GM18499 (cell line): Measurements from ENCODE around the gene SLC27A4.

Source experiments
- ATAC-seq: cut with Tn5 transposase; IDR thresholded peaks from one replicate; pipeline ENCODE4 v1.9.1; 2021; ENCODE audit warnings: moderate number of reproducible peaks; ENCODE audit not compliant: insufficient read depth, unreplicated experiment

Gene SLC27A4

GRCh38 chr9:128389395-128390149 lies 49.2 kb downstream of the SLC27A4 start:
- no peak for ATAC-seq

- ATAC-seq = no peak
These were observed 50.0 kb downstream of the SLC27A4 start for GRCh38 chr9:128390150-128390812.

GRCh38 chr9:128390813-128391711 lies 50.7 kb downstream of the SLC27A4 start:
- ATAC-seq = no peak

GRCh38 chr9:128391956-128392301 lies 51.6 kb downstream of the SLC27A4 start:
- no peak for ATAC-seq

- no peak for ATAC-seq
These were observed 52.2 kb downstream of the SLC27A4 start for GRCh38 chr9:128392302-128393144.

GRCh38 chr9:128393145-128393775 lies 52.9 kb downstream of the SLC27A4 start:
- no peak for ATAC-seq

GRCh38 chr9:128393970-128394369 lies 53.6 kb downstream of the SLC27A4 start:
- ATAC-seq = no peak

GRCh38 chr9:128394379-128395168 lies 54.2 kb downstream of the SLC27A4 start:
- ATAC-seq = no peak

GRCh38 chr9:128396970-128397613 lies 56.8 kb downstream of the SLC27A4 start:
- ATAC-seq = no peak

- ATAC-seq = no peak
These were observed 57.5 kb downstream of the SLC27A4 start for GRCh38 chr9:128397831-128398230.

- no peak for ATAC-seq
These were observed 59.5 kb downstream of the SLC27A4 start for GRCh38 chr9:128399861-128400260.

- ATAC-seq = no peak
These were observed 64.2 kb downstream of the SLC27A4 start for GRCh38 chr9:128404560-128404959.

- ATAC-seq = no peak
These were observed 64.9 kb downstream of the SLC27A4 start for GRCh38 chr9:128405077-128405779.

- no peak for ATAC-seq
These were observed 65.4 kb downstream of the SLC27A4 start for GRCh38 chr9:128405780-128406171.

- no peak for ATAC-seq
These were observed 66.6 kb downstream of the SLC27A4 start for GRCh38 chr9:128406848-128407391.

GRCh38 chr9:128408963-128409431 lies 68.7 kb downstream of the SLC27A4 start:
- no peak for ATAC-seq

- no peak for ATAC-seq
These were observed 69.1 kb downstream of the SLC27A4 start for GRCh38 chr9:128409450-128409849.
